ENCODE results near the gene DCLK3.

- TF ChIP-seq CTCF (conservative IDR thresholded peaks at IDR 0.05; ENCODE audit: low read depth, low read length) (no peak), EZH2 (IDR thresholded peaks at IDR 0.05; ENCODE audit: borderline replicate concordance, low read depth, low read length, poor library complexity, severe bottlenecking) (no peak)
Observed at GRCh38 chr3:36812240-36812639, 47.9 kb upstream of the DCLK3 start.
